ENCODE results near the gene SLC25A26. TPM values are rescaled to one million over a fixed set of nuclear protein-coding genes. Genes with fewer than 3 reads are reported as not detected.

Gene SLC25A26
- 10 to 100 TPM; 20.7 to 22.8 TPM for total RNA-seq
- polyA plus RNA-seq (2013, experiment 1 of 2): 24.3 TPM
- 17.2 TPM for polyA plus RNA-seq (2013, experiment 2 of 2)
- long read RNA-seq, experiment 1, partial matches to known transcripts: 10 of 16 reads
- long read RNA-seq, experiment 1, other reads (novel, unspliced or antisense): 4 of 16 reads
- long read RNA-seq, experiment 2, transcript SLC25A26-201 (9 exons, 1,023 nt): major isoform, 5 of 33 reads
- long read RNA-seq, experiment 2, partial matches to known transcripts: 18 of 33 reads
- long read RNA-seq, experiment 2, other reads (novel, unspliced or antisense): 10 of 33 reads
- long read RNA-seq, experiment 3, transcript SLC25A26-201 (9 exons, 1,023 nt): major isoform, 12 of 48 reads
- long read RNA-seq, experiment 3, partial matches to known transcripts: 26 of 48 reads
- long read RNA-seq, experiment 3, other reads (novel, unspliced or antisense): 10 of 48 reads
- long read RNA-seq, experiment 4, transcript SLC25A26-201 (9 exons, 1,023 nt): major isoform, 24 of 138 reads
- long read RNA-seq, experiment 4, partial matches to known transcripts: 81 of 138 reads
- long read RNA-seq, experiment 4, other reads (novel, unspliced or antisense): 33 of 138 reads

GRCh38 chr3:66220602-66221377 is at the start of gene SLC25A26:
Gene SLC25A26 (plus strand): TSS chr3:66221001. CDS start chr3:66221095, 94 bp downstream.
- DNase-seq: peak; percentile 98
- Mint-ChIP-seq H3K27me3 (ENCODE audit: insufficient read depth) (peaks cover 2% of the 10 kb centered on the region), H3K4me1 (peaks cover 8% of the 10 kb centered on the region), H3K27ac (peak within 1 kb of the TSS; percentile 98), H3K36me3 (ENCODE audit: low read depth) (peaks cover 15% of the 10 kb centered on the region), H3K4me3 (peak within 1 kb of the TSS; percentile 93), H3K9me3 (no peaks in the 10 kb centered on the region)
- no peak for TF ChIP-seq CTCF (conservative IDR thresholded peaks at IDR 0.05)
- Histone ChIP-seq H3K9me3 (ENCODE audit: control insufficient read depth, low read length) (no peaks in the 10 kb centered on the region), H3K4me1 (ENCODE audit: control insufficient read depth, insufficient read depth, low read length) (no peaks in the 10 kb centered on the region), H3K27me3 (ENCODE audit: control insufficient read depth, insufficient read depth, low read length, poor library complexity, severe bottlenecking) (no peaks in the 10 kb centered on the region), H3K27ac (ENCODE audit: low read depth, low read length) (peak within 1 kb of the TSS; percentile 39), H3K36me3 (ENCODE audit: control insufficient read depth, insufficient read depth, low read length) (no peaks in the 10 kb centered on the region), H3K9ac (ENCODE audit: extremely low read depth, low read length, poor library complexity, severe bottlenecking) (peak within 1 kb of the TSS; percentile 78), H3K4me3 (ENCODE audit: low read length) (peak within 1 kb of the TSS; percentile 92)
- WGBS, 2 experiments (ENCODE audit: insufficient coverage in 1 of 2, insufficient read length in 1 of 2): 0% methylated on average over 43 to 56 of the region's 56 CpGs

- Mint-ChIP-seq H3K9me3 (no peaks in the 10 kb centered on the region), H3K27me3 (ENCODE audit: insufficient read depth) (no peaks in the 10 kb centered on the region), H3K36me3 (ENCODE audit: low read depth) (no peaks in the 10 kb centered on the region), H3K4me1 (no peaks in the 10 kb centered on the region), H3K4me3 (no peak overlapping the region), H3K27ac (no peak overlapping the region)
- no peaks in the 10 kb centered on the region for H3K9me3 ChIP-seq (ENCODE audit: control insufficient read depth, low read length)
- no peaks in the 10 kb centered on the region for H3K4me1 ChIP-seq (ENCODE audit: control insufficient read depth, insufficient read depth, low read length)
- H3K4me3 ChIP-seq (ENCODE audit: low read length): no peak overlapping the region
- WGBS, 2 experiments (ENCODE audit: insufficient coverage in 1 of 2, insufficient read length in 1 of 2): 95% methylated on average over 1 of the region's 1 CpG; no CpG with 5 or more reads in 1 of the 2 experiments
- H3K27ac ChIP-seq (ENCODE audit: low read depth, low read length): no peak overlapping the region
- no peak overlapping the region for H3K9ac ChIP-seq (ENCODE audit: extremely low read depth, low read length, poor library complexity, severe bottlenecking)
- H3K27me3 ChIP-seq (ENCODE audit: control insufficient read depth, insufficient read depth, low read length, poor library complexity, severe bottlenecking): no peaks in the 10 kb centered on the region
- H3K36me3 ChIP-seq (ENCODE audit: control insufficient read depth, insufficient read depth, low read length): no peaks in the 10 kb centered on the region
- no peak for TF ChIP-seq CTCF (conservative IDR thresholded peaks at IDR 0.05)
- DNase-seq: no peak
Observed at GRCh38 chr3:66172394-66172793, 48.4 kb upstream of the SLC25A26 start.

- Mint-ChIP-seq H3K27ac (no peak overlapping the region), H3K9me3 (no peaks in the 10 kb centered on the region), H3K4me3 (no peak overlapping the region), H3K36me3 (ENCODE audit: low read depth) (no peaks in the 10 kb centered on the region), H3K27me3 (ENCODE audit: insufficient read depth) (no peaks in the 10 kb centered on the region), H3K4me1 (no peaks in the 10 kb centered on the region)
- no peak for DNase-seq
- Histone ChIP-seq H3K27ac (ENCODE audit: low read depth, low read length) (no peak overlapping the region), H3K4me1 (ENCODE audit: control insufficient read depth, insufficient read depth, low read length) (no peaks in the 10 kb centered on the region), H3K9ac (ENCODE audit: extremely low read depth, low read length, poor library complexity, severe bottlenecking) (no peak overlapping the region), H3K27me3 (ENCODE audit: control insufficient read depth, insufficient read depth, low read length, poor library complexity, severe bottlenecking) (no peaks in the 10 kb centered on the region), H3K36me3 (ENCODE audit: control insufficient read depth, insufficient read depth, low read length) (no peaks in the 10 kb centered on the region), H3K4me3 (ENCODE audit: low read length) (no peak overlapping the region), H3K9me3 (ENCODE audit: control insufficient read depth, low read length) (no peaks in the 10 kb centered on the region)
- WGBS, 2 experiments (ENCODE audit: insufficient coverage in 1 of 2, insufficient read length in 1 of 2): 88 to 91% methylated on average over 1 of the region's 1 CpG
- TF ChIP-seq CTCF (conservative IDR thresholded peaks at IDR 0.05): no peak
Observed at GRCh38 chr3:66177026-66177425, 43.8 kb upstream of the SLC25A26 start.

All from endodermal cell (in vitro differentiated cells).